CD4-positive, alpha-beta T cell treated with Interferon gamma for 1 hour (primary cell): Measurements from ENCODE around the gene TERT.
A peak's percentile ranks its signal among the peaks of the same experiment; 100 is the strongest.

ENCODE experiments used
- DNase-seq: peaks from one replicate; pipeline ENCODE4 v3.0.0-alpha.2; 2020

TERT gene

DNA sequence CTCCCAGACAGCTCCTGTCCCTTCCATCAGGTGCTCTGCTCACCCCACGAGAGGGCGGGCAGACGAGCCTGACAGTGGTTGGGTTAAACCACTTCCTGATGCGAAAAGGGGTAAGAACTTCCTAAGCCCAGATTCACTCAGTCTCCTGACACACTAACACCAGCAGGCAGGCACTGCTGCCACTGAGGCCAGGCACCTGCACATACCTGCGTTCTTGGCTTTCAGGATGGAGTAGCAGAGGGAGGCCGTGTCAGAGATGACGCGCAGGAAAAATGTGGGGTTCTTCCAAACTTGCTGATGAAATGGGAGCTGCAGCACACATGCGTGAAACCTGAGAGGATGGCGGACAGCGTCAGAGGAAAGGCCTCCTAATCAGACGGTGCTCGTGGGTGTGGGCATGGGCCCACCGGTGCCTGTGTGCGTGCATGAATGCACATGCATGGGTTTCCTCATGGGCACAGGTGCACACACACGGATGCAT, 39.7 kb downstream of the TERT start:
- peak; percentile 34 for DNase-seq

DNA sequence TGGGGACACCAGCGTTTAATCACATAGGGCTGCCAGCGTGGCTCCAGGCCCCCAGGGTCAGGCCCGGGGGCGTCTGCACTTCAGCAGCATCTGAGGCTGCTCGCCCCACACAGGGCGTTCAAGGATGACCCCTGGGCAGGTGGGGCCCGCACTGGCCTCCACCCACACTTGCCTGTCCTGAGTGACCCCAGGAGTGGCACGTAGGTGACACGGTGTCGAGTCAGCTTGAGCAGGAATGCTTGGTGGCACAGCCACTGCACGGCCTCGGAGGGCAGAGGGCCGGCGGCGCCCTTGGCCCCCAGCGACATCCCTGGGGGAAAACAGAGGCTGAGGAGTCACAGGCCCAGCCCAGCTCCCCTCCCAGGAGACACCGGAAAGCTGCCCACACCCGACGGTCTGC, 40.7 kb downstream of the TERT start:
- DNase-seq, result no peak

GRCh38 chr5:1253456-1254105, 41.3 kb downstream of the TERT start:
- no peak for DNase-seq

- DNase-seq, result no peak
Measured at GRCh38 chr5:1252681-1253080, 42.2 kb downstream of the TERT start.

DNA sequence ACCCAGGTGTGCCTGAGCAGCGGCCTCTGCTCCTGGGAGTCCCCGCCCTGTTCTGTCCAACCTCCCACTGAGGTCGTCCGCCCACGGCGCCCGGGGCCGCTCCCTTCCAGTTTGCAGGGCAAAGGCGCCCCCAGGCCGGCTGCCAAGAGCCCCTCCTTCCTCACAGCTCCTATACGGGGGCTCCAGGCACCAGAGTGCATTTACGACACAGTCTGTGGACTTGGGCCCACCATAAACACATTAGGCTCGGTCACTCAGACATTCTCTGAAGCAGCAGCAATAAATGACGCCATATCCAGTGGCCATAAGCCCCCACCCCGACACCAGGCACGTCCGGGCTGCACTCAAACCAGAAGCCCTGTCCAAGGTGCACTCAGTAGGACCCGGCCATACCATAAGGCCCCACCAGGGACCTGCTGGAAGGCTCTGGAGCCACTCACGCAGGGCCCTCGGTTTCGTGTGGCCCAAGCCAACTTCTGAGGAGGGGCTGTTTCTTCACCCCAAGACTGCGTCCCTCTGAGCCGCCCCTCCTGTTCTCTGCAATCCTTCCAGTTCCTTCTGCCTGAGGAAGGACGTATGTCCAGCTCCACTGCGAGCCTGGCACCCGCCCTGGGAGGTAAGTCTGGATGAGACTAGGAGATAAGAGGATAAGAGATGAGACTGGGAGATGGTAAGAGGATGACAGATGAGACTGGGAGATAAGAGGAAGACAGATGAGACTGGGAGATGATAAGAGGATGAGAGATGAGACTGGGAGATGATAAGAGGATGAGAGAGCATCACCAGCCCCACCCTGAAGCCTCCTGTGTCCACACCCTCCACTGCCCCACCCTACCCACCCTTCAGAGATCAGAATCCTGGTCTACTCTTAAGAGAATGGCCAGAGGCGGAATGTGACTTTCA, 42.9 kb downstream of the TERT start:
- DNase-seq, result no peak

DNA sequence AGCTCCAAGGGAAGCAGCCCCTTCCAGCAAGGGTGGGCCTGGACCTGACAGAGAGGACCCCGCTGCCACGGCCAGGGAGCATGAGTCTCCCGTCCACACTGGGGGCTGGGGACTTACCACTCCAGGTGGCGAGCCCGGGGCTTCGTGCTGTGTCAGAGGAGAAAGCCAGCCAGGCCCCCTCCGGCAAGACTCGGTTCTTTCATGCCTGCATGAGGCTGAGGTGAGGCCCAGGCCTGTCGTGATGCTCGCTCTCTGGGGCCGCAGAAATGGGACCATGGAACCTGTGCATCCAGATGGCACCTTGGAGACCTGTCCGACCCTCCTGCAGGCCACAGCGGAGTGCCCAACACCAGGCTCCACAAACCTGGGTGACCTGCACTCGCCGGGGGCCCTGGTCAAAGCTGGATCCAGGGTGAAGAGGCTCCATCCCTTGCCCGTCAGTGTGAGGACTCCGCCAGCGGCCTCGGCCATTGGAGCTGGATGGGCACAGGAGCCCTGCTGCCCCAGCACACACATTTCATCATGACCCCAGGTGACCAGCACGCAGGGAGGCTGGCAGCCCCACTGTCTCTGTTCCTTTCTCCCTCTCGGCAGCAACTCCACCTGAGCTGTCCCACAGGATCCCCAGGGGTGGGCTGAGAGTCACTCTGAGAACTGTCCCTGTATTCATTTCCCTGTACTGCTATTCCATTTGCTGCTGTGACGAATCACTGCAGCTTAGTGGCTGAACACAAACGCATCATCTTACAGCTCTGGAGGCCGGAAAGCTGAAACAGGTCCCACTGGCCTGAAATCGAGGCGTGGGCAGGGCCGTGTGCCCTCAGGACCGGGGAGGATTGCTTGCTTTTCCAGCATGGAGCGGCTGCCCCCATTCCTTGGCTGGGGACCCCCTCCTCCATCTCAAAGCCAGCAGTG, 45.2 kb downstream of the TERT start:
- no peak for DNase-seq

- no peak for DNase-seq
Measured at GRCh38 chr5:1247811-1248210, 47.1 kb downstream of the TERT start.

DNA sequence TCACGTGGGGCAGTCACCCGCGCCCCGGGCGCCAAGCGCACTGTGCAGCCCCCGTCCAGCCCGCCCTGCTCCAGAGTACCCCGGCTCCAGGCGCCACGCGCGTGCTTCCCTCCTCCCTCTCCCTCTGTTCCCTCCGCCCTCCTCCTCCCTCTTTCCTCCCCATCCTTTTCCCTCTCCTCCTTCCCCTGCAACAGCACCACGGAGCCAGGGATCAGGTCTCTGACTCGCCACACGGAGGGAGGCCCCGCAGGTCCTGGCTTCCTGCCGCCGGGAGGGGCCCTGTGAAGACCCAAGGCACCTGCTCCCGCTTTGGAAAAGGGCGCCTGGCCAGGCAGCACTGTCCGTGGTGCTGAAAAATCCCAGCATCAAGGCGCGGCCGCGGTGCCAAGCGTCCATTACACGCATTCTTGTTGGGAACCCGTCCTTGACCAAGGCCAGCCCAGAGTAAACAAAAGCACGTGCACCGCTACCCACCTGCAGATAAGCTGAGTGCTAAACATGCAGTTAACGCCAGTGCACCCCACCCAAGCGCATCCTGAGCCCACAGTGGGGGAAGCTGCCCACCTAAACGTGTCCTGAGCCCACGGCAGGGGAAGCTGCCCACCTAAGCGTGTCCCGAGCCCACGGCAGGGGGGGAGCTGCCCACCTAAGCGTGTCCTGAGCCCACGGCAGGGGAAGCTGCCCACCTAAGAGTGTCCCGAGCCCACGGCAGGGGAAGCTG, 48.0 kb downstream of the TERT start:
- DNase-seq, result no peak

- DNase-seq, result no peak
Measured at GRCh38 chr5:1245905-1246576, 48.8 kb downstream of the TERT start.

GRCh38 chr5:1244976-1245375, 49.9 kb downstream of the TERT start:
- no peak for DNase-seq

DNA sequence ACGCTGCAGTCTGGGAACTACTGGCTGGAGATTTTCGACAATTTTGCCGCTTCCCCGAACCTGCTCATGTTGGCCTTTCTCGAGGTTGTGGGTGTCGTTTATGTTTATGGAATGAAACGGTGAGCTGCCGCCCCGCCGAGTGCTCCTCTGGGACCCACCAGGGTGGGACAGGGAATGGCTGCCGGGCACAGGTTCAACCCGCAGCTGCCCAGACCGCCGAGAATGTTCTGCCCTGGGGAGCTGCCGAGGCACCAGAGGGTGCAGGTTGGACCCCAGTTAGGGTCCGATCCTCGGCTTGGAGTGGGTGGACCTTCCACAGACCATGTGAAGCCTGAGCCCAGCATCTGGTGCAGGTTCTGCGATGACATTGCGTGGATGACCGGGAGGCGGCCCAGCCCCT, 50.6 kb downstream of the TERT start:
- no peak for DNase-seq

- no peak for DNase-seq
Measured at GRCh38 chr5:1243487-1244130, 51.3 kb downstream of the TERT start.

DNA sequence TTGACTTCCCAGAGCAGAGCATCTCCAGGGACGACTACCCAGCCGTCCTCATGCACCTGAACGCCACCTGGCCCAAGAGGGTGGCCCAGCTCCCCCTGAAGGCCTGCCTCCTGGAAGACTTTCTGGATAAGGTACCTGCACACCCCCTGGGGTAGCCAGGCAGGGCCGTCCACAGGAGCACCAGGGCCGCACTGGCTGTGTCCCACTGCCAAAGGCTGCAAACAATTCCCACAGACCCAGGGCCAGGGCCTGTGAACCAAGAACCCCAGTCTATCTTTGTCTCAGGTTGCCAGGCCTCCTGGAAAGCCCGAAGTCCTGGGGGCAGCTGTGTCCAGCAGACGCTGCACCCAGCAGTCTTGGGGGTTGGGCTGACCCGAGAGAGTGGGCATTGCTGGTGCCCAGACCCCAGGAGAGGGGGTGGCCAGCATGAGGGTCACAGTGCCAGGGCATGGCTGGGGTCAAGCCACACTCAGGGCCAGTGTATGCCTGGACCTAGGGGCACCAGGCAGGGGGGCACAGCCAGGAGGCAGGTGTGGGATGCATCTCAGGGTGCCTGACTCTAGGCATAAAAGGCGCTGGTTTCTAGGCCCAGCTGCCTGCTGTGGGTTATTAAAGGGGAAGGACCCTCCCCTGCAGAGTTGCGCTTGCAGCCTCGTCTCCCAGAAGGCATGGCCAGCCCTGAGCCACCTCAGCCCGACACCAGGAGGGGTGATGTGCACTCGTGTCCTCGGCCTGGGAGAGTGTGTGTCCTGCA, 52.0 kb downstream of the TERT start:
- no peak for DNase-seq

GRCh38 chr5:1241509-1242080, 53.3 kb downstream of the TERT start:
- DNase-seq, result no peak

DNA sequence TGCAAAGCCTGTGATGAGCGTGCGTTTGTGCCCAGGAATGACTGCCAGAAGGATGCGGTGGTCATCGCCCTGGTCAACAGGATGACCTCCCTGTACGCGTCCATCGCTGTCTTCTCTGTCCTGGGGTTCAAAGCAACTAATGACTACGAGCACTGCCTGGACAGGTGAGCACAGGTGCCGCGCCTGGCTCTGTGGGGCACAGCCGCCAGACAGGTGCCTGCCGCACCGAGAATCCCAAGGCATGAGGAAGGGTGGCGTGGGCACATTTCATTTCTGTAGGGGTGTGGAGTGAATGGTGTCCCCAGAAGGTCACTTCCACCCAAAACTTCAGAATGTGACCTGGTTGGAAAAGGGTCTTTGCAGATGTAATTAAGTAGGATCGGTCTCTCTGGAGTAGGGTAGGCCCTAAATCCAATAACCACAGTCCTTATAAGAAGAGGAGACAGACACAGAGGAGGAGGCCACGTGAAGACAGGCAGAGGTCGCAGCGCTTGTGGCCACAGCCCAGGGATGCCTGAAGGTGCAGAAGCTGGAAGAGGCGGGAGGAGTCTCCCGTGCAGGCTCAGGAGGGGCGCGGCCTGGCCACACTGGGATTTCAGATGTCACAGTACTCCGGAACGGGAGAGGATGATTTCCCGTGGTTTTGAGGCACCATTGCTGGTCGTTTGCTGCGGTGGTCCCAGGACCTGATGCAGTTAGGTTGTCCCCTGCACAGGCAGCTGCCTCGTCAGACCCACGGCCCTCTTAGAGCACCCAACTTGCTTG, 54.2 kb downstream of the TERT start:
- DNase-seq, result no peak

GRCh38 chr5:1239505-1240251, 55.2 kb downstream of the TERT start:
- no peak for DNase-seq

GRCh38 chr5:1235838-1236237, 59.0 kb downstream of the TERT start:
- DNase-seq, result no peak

DNA sequence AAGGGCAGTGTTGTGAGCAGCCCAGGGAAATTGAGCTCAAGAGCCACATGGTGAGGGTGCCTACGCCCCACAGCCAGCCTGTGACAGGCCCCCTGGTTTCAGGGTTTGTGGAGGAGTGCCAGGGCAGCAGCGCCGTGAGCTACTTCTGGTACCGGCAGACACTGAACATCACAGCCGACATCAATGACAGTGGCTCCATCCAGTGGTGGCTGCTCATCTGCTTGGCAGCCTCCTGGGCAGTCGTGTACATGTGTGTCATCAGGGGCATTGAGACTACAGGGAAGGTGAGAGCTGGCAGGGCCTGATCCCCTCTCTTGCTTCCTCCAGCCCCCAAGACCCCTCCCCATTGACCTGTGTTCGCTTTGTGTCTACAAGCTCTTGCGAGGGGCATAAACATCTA, 59.5 kb downstream of the TERT start:
- no peak for DNase-seq

DNA sequence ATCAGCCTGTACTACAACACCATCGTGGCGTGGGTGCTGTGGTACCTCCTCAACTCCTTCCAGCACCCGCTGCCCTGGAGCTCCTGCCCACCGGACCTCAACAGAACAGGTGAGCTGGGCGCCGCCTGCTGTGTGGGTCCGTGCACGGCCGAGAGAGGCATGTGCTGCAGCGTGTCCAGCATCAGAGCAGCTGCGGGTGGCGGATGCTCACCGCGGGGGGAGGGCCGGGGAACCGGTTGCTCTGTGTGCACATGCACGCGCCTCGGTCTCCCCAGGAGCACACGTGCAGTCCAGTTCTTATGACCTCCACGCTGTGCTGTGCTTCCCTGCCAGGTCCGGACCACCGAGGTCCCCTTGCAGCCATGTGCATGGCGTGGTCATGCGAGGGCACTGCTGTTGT, 62.1 kb downstream of the TERT start:
- DNase-seq, result no peak
